Measurements from ENCODE around the gene PET117.
"Not testable (repeated sequence)": the region's sequence is repeated elsewhere in the genome, so short reads cannot be mapped to it uniquely, and the experiment has no call there.

PET117 gene

GRCh38 chr20:18137412-18138265 lies at the start of gene PET117, which contains the start of gene KAT14:
Gene PET117, plus strand, starts transcription at chr20:18137863. Its CDS starts 93 bp downstream, at chr20:18137956.
Gene KAT14, plus strand, starts transcription at chr20:18137863. Its CDS starts 4,798 bp downstream, at chr20:18142661.
- peak; percentile 46 for DNase-seq

DNA sequence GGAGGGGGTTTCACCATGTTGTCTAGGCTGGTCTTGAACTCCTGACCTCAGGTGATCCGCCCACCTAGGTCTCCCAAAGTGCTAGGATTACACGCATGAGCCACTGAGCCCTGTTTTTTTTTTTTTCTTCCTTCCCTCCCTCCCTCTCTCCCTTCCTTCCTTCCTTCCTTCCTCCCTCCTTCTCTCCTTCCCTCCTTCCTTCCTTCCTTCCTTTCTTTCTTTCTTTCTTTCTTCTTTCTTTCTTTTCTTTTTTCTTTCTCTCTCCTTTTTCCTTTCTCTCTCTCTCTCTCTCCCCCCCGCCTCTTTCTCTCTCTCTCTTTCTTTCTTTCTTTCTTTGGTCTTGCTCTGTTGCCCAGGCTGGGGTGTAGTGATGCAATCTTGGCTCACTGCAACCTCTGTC lies 49.4 kb upstream of the PET117 start:
- not testable (repeated sequence) for DNase-seq

GRCh38 chr20:18088841-18089240 lies 48.8 kb upstream of the PET117 start:
- not testable (repeated sequence) for DNase-seq

DNA sequence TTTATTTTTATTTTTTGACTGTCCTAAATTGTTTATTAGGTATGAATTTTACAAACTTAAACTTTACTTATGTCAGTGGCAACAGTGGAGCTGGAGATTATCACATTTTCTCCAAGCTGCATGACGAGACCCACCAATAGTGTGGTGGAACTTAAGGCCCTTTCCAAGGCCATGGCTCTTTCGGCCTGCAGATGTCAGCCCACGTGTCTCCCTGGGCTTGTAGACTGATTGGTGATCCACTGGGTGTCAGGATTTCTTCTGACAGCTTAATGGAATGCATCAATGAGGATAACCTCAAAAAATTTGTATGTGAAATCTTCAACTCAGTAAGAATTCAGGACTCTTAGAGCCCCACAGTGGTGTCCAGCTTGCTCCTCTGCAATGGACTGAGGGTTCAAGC lies 47.6 kb upstream of the PET117 start:
- DNase-seq, result no peak

DNA sequence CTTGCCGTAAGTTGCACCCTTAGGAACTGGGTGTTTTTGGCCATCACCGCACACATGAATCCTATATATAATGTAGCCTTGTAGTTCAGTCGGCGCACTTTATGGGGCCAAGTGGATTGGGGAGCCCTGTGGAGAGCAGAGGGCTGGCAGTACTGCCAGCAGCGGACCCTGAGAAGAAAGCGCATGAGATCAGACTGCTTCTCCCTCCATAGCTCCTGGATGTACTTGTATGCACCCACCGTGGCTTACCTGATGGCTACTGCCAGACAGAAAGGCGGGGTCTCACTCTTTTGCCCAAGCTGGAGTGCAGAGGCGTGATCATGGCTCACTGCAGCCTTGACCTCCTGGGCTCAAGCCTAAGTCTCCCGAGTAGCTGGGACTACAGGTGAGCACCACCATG lies 47.2 kb upstream of the PET117 start:
- DNase-seq, result no peak

GRCh38 chr20:18091623-18092022 lies 46.0 kb upstream of the PET117 start:
- DNase-seq, result no peak

DNA sequence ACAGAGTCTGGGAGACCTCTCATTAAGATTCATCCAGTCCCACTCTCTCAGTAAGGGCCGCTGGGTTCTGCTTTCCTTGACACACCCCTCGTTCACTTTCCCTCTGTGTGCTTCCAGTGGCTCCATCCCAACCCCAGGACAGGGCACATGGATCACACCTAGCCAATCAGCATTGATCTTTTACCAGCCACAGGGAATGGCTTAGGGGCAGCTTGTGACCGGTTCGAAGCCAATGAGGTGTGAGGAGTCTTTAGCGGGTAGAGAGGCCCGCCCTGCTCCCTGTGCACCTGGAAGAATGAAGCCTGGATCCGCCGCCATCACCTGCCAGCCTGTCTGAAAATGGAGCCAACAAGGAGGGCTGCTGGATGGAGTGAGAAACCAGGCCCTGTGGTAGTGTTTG lies 44.8 kb upstream of the PET117 start:
- no peak for DNase-seq

DNA sequence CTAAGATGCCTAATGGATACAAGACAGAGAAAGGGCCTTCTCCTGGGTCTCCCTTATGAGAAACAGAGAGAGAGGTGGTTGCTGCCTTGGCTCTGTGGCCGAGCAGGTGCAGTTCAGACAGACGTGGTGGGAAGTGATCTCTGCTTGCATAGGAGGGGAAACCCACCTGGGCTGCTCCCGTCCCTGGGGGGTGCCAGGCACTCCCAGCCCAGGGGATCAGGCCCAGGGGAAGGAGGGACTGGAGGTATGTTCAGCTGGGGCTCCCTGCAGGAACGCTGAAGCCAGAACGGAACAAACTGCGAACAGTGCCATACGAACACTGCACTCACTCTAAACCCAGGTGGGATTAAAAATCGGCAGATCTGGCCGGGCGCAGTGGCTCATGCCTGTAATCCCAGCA lies 44.3 kb upstream of the PET117 start:
- no peak for DNase-seq

DNA sequence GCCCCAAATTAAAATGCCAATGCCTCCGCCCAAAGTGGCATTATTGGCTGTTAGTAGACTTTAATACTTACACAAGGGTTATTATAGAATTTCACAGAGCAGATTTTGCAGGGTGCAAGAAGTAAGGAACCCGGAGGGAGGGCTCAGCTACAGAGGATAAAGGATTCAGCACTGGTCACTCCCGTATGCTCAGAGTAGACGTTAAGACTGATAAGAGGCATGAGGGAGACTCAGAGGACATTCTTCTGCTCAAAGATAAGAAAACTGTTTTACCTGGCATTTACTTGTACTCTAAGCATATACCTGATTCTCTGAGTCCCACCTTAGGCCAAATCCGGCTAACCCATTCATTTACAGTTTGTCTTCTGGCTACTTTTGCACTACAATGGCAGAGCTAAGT lies 43.5 kb upstream of the PET117 start:
- DNase-seq, result no peak

DNA sequence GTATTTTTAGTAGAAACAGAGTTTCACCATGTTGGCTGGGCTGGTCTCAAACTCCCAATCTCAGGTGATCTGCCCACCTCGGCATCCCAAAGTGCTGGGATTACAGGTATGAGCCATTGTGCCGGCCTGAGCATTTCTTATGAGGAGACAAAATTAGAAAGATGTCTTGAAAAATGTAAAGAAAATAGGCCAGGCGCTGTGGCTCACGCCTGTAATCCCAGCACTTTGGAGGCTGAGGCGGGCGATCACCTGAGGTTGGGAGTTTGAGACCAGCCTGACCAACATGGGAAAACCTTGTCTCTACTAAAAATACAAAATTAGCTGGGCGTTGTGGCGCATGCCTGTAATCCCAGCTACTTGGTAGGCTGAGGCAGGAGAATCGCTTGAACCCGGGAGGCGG lies 37.1 kb upstream of the PET117 start:
- not testable (repeated sequence) for DNase-seq

- no peak for DNase-seq
Measured at GRCh38 chr20:18101125-18101810, 36.4 kb upstream of the PET117 start.

DNA sequence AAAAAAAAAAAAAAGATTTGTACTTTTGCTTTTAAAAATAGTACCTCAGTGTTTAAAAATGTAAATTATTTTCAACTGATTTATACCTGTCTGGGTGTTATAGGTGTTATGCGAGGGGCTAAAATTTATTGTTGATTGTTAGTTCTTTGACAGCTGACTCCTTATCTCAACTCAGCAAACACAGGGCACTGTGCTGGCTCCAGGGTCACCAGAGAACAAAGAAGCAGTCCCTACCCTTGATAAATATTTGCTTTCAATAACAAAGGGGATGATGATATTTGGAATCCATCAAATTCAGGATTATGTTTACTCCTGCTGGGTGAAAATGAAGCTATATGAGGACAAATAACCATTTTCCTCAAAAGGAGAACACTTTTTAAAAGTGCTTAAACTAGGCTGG lies 34.2 kb upstream of the PET117 start:
- no peak for DNase-seq

DNA sequence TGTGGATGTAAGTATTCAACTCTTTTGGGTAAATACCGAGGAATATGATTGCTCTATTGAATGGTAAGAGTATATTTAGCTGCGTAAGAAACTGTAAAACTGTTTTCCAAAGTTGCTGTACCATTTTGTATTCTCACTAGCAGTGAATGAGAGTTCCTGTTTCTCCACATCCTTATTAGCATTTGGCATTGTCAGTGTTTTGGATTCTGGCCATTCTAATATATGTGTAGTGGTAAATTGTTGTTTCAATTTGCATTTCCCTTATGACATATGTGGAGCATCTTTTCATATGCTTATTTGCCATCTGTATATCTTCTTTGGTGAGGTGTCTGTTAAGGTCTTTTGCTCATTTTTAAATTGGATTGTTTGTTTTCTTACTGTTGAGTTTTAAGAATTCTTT lies 29.3 kb upstream of the PET117 start:
- DNase-seq, result no peak

GRCh38 chr20:18128574-18128973 lies 9.1 kb upstream of the PET117 start:
- DNase-seq, result not testable (repeated sequence)

DNA sequence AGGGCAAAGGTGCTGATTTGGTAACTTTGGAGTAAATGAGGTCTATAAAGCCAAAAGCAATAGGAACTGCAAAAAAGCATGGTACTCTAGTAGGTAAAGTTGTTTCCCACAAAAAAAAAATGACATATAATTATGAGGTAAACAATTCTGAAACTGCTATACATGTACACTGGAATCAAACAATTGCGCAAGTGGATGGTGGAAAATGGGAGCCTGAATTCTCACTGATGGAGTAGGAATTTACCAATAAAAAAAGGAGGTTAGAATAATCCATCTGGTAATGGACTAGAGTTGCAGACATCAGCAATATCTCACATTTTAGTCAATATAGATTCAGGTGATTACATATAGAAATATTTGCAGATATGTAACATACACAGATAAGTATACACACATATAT lies 5.0 kb upstream of the PET117 start:
- no peak for DNase-seq

GRCh38 chr20:18133962-18134361 lies 3.7 kb upstream of the PET117 start:
- no peak for DNase-seq

GRCh38 chr20:18138266-18138582 lies 561 bp downstream of the PET117 start:
- DNase-seq, result no peak

DNA sequence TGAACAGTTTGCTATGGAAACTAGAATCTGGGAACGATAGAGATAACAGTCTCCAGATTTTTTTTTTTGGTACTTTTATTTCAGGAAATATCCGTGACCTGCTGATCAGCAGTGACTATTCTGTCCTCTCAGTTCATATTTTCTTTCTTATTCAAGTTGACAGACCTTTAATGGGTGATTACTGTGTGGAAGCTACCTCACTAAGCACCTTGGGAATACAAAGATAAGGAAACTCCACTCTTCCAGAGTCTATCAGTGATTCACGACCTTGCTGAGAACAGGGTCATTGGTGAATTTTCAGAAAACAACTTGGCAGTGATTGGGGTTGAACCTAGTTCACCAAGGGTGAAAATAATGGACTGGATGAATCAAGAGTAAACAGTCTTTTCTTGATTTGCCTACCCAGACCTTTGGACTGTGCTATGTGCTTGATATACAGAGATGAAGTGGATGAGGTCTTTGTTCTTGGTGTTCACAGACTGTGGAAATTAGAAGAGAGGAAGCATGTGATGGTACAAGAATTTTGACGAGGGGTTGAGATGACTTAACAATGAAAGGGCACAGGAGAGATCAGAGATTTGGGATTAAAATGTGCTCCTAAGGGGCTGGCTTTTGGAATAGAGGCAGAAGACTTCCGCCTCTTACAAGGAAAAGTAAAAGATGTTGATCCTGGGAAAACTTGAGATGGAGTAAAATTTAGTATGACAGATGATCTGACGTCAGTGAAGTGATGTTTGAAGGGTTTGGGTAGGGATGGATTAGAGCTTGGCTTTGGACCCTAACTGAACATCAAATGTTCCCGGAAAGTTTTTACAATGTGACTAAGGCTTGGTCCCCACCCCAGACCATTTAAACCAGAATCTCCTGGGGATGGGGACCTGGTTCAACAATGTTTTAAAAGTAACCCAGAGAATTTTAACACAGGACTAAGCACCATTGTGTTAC lies 1.2 kb downstream of the PET117 start:
- DNase-seq, result no peak

DNA sequence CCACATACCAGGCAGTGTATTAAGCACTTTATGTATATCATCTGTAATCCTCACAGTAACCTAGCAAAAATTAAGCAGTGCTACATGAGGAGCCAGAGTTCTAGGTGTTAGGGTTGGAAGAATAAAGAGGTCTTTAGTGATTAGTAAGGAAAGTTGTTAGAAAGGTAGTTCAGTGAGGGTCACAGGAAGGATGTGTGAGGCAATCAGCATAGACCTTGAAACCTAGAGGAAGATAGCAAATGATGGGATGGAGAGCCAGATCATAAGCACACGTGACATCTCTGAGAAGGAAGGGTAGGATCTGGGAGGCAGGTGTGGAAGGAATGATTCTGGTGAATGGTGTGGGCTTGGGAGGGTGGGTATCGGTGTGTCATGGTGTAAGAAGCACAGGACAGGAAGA lies 2.2 kb downstream of the PET117 start:
- DNase-seq, result no peak

DNA sequence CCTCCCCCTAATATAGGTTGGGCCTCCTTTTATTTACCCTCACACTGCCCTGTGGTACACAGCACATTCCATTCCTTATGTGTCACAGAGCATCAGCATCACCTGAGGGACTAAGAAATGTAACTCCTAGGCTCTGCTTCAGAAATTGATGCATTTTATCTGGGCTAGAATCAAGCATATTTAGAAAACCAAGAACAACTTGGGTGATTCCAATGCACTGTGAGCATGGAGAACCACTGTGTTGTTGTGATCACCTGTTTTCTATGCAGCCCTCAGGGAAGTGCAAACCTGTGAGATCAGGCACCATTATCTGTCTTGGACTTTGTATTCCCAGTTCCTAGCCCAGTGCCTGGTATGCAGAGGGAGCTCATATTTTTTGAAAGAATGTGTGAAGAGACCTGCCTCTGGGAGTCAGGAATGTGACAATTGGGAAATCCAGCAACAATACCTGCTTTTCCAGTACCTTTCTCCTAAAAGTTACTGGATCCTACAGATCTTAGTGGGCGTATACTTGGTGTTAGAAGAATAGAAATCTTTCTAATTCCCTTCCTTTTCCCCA lies 7.0 kb downstream of the PET117 start:
- DNase-seq, result no peak

DNA sequence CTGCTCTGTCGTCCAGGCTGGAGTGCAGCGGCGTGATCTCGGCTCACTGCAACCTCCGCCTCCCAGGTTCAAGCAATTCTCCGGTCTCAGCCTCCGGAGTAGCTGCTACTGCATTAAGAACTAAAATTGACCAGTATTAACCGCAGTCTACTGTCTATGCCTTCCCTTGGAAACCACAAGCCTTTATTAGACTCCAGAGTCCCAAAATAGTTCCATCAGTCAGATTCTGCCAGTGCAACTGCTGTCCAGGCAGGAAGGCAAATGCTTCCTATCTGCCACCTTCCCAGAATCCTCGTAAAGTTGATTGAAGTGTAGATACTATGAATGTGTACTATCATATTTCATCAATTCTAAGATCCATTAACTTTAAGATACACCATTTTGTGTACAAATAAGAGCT lies 16.7 kb downstream of the PET117 start:
- no peak for DNase-seq

DNA sequence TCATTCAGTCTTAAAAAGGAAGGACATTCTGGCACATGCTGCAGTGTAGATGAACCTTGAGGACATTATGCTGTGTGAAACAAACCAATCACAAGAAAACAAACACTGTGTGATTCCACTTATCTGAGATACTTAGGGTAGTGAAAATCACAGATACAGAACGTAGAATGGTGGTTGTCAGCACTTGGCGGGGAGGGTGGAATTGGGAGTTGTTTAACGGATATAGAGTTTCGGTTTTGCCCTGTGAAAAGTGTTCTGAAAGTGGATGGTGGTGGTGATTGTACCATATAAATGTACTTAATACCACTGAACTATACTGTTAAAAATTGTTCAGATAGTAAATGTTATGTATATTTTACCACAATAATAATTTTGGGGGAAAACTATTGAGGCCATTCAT lies 18.4 kb downstream of the PET117 start:
- no peak for DNase-seq

GRCh38 chr20:18164356-18164755 lies 26.7 kb downstream of the PET117 start:
- no peak for DNase-seq
